Fibroblast of villous mesenchyme (primary cell): ENCODE data around the gene MPV17. TPM values are rescaled to one million over a fixed set of nuclear protein-coding genes. Genes with fewer than 3 reads are reported as not detected.

Experiments used
- DNase-seq: peaks from one replicate; pipeline ENCODE4 v3.0.0-alpha.2; 2010; ENCODE audit warnings: low read depth
- H3K4me3 ChIP-seq: 2 replicates; pipeline ENCODE4 v1.5.1; 2011; ENCODE audit warnings: low read depth, mild to moderate bottlenecking, low read length
- total RNA-seq: library from RNA; depleted of rRNA; stranded (reverse); fragments of >200 nt; gene quantifications from 2 replicates; pipeline ENCODE4 v1.2.3, GENCODE V29; 2012
- TF ChIP-seq, protein P1 (sequence below): IDR thresholded peaks from 2 replicates; pipeline ENCODE4 v1.5.1; 2012; ENCODE audit warnings: low read depth, mild to moderate bottlenecking, low read length; ENCODE audit not compliant: insufficient read depth

The MPV17 gene
- total RNA-seq, 1 donor, result 73.8 TPM

- DNase-seq, result no peak
- H3K4me3 ChIP-seq, result no peak overlapping the region
- TF ChIP-seq, protein P1, sequence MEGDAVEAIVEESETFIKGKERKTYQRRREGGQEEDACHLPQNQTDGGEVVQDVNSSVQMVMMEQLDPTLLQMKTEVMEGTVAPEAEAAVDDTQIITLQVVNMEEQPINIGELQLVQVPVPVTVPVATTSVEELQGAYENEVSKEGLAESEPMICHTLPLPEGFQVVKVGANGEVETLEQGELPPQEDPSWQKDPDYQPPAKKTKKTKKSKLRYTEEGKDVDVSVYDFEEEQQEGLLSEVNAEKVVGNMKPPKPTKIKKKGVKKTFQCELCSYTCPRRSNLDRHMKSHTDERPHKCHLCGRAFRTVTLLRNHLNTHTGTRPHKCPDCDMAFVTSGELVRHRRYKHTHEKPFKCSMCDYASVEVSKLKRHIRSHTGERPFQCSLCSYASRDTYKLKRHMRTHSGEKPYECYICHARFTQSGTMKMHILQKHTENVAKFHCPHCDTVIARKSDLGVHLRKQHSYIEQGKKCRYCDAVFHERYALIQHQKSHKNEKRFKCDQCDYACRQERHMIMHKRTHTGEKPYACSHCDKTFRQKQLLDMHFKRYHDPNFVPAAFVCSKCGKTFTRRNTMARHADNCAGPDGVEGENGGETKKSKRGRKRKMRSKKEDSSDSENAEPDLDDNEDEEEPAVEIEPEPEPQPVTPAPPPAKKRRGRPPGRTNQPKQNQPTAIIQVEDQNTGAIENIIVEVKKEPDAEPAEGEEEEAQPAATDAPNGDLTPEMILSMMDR, result no peak
Observed at GRCh38 chr2:27298391-27299080, 24.4 kb downstream of the MPV17 start.

GRCh38 chr2:27297195-27297594 is 25.7 kb downstream of the MPV17 start:
- TF ChIP-seq, protein P1, result no peak
- no peak overlapping the region for H3K4me3 ChIP-seq
- no peak for DNase-seq

DNA sequence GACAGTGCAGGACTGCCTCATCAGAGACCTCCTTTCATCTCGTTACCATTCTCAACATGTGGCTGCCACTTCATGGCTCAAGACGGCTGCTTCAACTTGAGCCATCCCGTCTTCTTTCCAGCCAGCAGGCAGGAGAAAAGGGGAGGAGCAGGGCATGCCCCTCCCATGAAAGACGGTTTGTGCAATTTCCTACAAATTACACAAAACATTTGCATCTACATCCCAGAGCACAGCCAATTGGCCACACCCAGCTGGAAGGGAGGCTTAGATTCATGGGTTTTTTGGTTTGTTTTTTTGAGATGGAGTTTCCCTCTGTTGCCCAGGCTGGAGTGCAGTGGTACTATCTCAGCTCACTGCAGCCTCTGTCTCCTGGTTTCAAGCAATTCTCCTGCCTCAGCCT is 26.4 kb downstream of the MPV17 start:
- TF ChIP-seq, protein P1, result no peak
- H3K4me3 ChIP-seq, result no peak overlapping the region
- peak; percentile 33 for DNase-seq

DNA sequence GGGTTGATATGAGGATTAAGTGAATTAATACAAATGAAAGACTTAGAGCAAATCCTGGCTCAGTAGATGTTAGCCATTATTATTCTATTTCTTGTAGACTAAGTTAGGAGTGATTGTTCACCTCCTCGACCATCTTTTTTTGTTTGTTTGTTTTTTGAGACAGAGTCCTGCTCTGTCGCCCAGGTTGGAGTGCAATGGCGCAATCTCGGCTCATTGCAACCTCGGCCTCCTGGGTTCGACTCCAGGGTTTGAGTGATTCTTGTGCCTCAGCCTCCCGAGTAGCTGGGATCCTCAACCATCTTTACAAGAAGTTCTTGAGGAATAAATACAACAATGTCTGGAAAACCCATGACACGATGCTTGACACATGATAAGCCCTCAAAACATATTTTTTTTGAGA is 28.0 kb downstream of the MPV17 start:
- no peak overlapping the region for H3K4me3 ChIP-seq
- DNase-seq, result no peak
- TF ChIP-seq, protein P1, result no peak

GRCh38 chr2:27291865-27292264 is 31.0 kb downstream of the MPV17 start:
- DNase-seq, result no peak
- TF ChIP-seq, protein P1, result no peak
- H3K4me3 ChIP-seq, result no peak overlapping the region

- DNase-seq, result no peak
- no peak overlapping the region for H3K4me3 ChIP-seq
Observed at GRCh38 chr2:27290549-27290948, 32.3 kb downstream of the MPV17 start.

More at GRCh38 chr2:27290549-27290948, 32.3 kb downstream of the MPV17 start:
- TF ChIP-seq, protein P1, result no peak
